Ovary (tissue), 9 donors: ENCODE measurements around the gene HAPLN2. TPM values are rescaled to one million over a fixed set of nuclear protein-coding genes. Genes with fewer than 3 reads are reported as not detected.

Source experiments
- DNase-seq, 5 donors: peaks; one replicate each; pipeline ENCODE4 v3.0.0-alpha.2; 2019 to 2020
- H3K27ac ChIP-seq, 2 donors: fragments of 200-600 bp; one replicate each; pipeline versions ENCODE4 v1.5.1 to v1.8.0; 2019 to 2022
- H3K27me3 ChIP-seq: fragments of 200-600 bp; one replicate; pipeline ENCODE4 v1.8.0; 2022
- H3K36me3 ChIP-seq: fragments of 200-600 bp; sonication (generic); one replicate; pipeline ENCODE4 v1.5.1; 2019
- H3K4me1 ChIP-seq: one replicate; pipeline ENCODE4 v1.8.1; 2013; ENCODE audit warnings: mild to moderate bottlenecking, moderate library complexity; ENCODE audit not compliant: insufficient read depth
- H3K4me3 ChIP-seq: fragments of 200-600 bp; sonication (generic); one replicate; pipeline ENCODE4 v1.5.1; 2017
- H3K9me3 ChIP-seq, 2 donors: fragments of 200-600 bp in 1 of 2; sonication (generic) in 1 of 2; one replicate each; pipeline versions ENCODE4 v1.5.1 to v1.8.1; 2013 to 2019; ENCODE audit warnings: mild to moderate bottlenecking in 1 of 2, moderate library complexity in 1 of 2
- EP300 ChIP-seq: sonication (generic); formaldehyde crosslinking; IDR thresholded peaks from one replicate; pipeline ENCODE4 v1.6.1; 2017; ENCODE audit warnings: antibody characterized with exemption
- POLR2A ChIP-seq: fragments of 450-650 bp; IDR thresholded peaks from one replicate; pipeline ENCODE4 v1.6.1; 2017; ENCODE audit warnings: antibody characterized with exemption, mild to moderate bottlenecking, moderate library complexity
- WGBS, 3 donors: extraction: QIAGEN DNeasy Blood & Tissue Kit in 1 of 3; methylation state at CpG; one replicate each; pipeline versions ENCODE4 v1.1.5 to v1.1.7; 2013 to 2017; 5-methylcytosine and 5-hydroxymethylcytosine counted together
- intact Hi-C, 4 donors: fragments of 100-400 bp; cut with DNase I; formaldehyde crosslinking; loops; one replicate each; pipeline versions ENCODE4 v1.11.0 to v1.15.1; 2022 to 2023
- polyA plus RNA-seq, 2 donors: library from polyadenylated mRNA; stranded (reverse); fragments of 200-250 nt in 1 of 2; fragments of 350-450 nt in 1 of 2; fragmentation: Illumina TruSeq in 1 of 2; extraction: RNeasy Lipid Tissue Mini Kit (QIAGEN cat#74804) in 1 of 2; gene quantifications; one replicate each; pipeline ENCODE4 v1.2.3, GENCODE V29; 2013 to 2014
- total RNA-seq, 7 donors: library from RNA; depleted of rRNA in 2 of 7; stranded (reverse); fragments of >200 nt in 2 of 7; fragmentation: NEBNext Ultra II Directional in 3 of 7; extraction: Animal tissue kit (Norgen Biotek cat#: 25700) in 3 of 7; gene quantifications; one replicate each; pipeline versions ENCODE4 v1.1.0 to v1.2.4, GENCODE V29; 2016 to 2023
- TF ChIP-seq, protein P1 (sequence below), 3 donors: fragments of 450-650 bp in 2 of 3; fragments of 200-600 bp in 1 of 3; IDR thresholded peaks; one replicate each; pipeline versions ENCODE4 v1.5.1 to v1.8.0; 2016 to 2022; ENCODE audit warnings: antibody characterized with exemption in 3 of 3, mild to moderate bottlenecking in 1 of 3
- donor health status: DM: no; HTN: no; CAD: no; lungs with moderate emphysema.
- donor health status: DM: no; HTN: no; CAD: no.
- donor health status: Bipolar disorder and iron deficiency.
- donor health status: DM: yes; HTN: yes; CAD: no.
- donor health status: DM: no; HTN: no; CAD: no.
- donor health status: DM: yes; HTN: yes; CAD: no.

Gene HAPLN2
- total and polyA plus RNA-seq, 9 donors, result 0.30 to 1.9 (median 1.2) TPM; not detected in 1

DNA sequence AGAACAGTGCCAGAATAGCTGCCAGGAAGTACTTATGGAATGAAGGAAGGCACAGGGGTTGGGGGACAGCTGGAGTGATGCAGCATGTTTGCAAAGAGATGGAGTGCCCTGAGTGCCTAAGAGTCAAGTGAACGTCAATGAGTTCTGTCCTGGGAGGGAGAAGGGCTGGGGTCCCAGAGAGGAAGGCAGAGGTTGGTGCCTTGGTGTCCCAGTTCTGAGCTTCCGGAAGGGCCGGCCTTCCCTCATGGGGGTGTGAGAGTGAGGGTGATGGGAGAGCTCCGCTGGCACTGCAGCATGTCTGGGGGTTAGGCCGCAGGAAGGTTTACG, 40.4 kb downstream of the HAPLN2 start:
- peak in 1 of 5 donors; percentile 33 for DNase-seq
- TF ChIP-seq, protein P1, sequence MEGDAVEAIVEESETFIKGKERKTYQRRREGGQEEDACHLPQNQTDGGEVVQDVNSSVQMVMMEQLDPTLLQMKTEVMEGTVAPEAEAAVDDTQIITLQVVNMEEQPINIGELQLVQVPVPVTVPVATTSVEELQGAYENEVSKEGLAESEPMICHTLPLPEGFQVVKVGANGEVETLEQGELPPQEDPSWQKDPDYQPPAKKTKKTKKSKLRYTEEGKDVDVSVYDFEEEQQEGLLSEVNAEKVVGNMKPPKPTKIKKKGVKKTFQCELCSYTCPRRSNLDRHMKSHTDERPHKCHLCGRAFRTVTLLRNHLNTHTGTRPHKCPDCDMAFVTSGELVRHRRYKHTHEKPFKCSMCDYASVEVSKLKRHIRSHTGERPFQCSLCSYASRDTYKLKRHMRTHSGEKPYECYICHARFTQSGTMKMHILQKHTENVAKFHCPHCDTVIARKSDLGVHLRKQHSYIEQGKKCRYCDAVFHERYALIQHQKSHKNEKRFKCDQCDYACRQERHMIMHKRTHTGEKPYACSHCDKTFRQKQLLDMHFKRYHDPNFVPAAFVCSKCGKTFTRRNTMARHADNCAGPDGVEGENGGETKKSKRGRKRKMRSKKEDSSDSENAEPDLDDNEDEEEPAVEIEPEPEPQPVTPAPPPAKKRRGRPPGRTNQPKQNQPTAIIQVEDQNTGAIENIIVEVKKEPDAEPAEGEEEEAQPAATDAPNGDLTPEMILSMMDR (IDR thresholded peaks at IDR 0.05), result no peak
- TF ChIP-seq POLR2A (no peak), EP300 (no peak)
- no peaks in the 10 kb centered on the region for H3K27me3 ChIP-seq
- intact Hi-C loops, result loop anchor here in 2 of 4 donors (5.0 to 10.0 kb wide), 2 partner anchors 75 to 202 kb away; no protein-coding TSS in a partner anchor
- H3K4me3 ChIP-seq, result no peak overlapping the region
- WGBS, 3 donors, result 14 to 15% (median 15%) methylated on average over 6 of the region's 6 CpGs
- H3K9me3 ChIP-seq, result no peaks in the 10 kb centered on the region
- H3K36me3 ChIP-seq, result no peaks in the 10 kb centered on the region
- H3K27ac ChIP-seq, result no peak overlapping the region
- H3K4me1 ChIP-seq, result no peaks in the 10 kb centered on the region

DNA sequence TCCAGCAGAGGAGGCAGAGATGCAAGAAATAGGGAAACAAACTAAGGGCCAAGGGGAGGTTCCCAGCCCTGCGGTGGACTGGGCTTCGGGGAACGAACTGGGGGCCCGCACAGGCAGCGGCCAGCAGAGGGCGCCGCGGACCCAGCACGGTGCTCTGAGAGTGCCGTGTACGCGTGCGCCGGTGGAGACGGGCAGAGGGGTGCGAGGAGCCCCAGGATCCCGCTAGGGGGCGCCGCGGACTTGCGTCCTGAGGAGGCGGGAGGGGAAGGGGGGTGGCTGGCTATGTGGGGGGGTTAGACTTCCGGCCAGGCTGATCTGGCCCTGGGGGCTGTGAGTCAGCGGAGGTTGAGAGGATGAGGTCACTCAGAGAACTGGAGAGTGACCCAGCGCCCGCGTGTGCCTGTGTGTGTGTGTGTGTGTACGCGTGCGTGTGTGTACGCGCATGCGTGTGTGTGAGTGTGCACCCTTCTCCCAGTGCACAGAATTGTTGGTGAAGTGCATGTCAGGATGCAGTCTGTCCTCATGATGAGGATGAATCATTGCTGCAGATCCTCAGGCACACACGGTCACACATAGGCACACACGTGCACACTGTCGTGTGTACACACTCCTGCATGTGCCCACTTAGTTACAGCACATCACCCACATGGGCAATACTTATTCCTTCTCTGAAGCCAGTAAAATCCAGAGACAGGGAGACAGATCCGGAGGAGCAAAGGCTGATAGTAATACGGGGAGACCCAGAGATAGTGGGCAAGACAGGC, 41.0 kb downstream of the HAPLN2 start:
- no peaks in the 10 kb centered on the region for H3K27me3 ChIP-seq
- no peaks in the 10 kb centered on the region for H3K4me1 ChIP-seq
- no peaks in the 10 kb centered on the region for H3K36me3 ChIP-seq
- no peak overlapping the region for H3K4me3 ChIP-seq
- peak overlapping the region; percentile 22 to 52 for H3K27ac ChIP-seq
- WGBS, 3 donors, result 5 to 8% (median 5%) methylated on average over 38 of the region's 38 CpGs
- intact Hi-C loops, result loop anchor here in 2 of 4 donors (2.0 to 10.0 kb wide), 3 partner anchors 15 to 203 kb away; no protein-coding TSS in a partner anchor
- peak; percentile 97 to 98 (median 97) for DNase-seq
- TF ChIP-seq POLR2A, result peak; percentile 10
- TF ChIP-seq EP300, result no peak
- TF ChIP-seq, protein P1 (IDR thresholded peaks at IDR 0.05), result peak; percentile 88 to 97 (median 97)
- H3K9me3 ChIP-seq, result no peaks in the 10 kb centered on the region

DNA sequence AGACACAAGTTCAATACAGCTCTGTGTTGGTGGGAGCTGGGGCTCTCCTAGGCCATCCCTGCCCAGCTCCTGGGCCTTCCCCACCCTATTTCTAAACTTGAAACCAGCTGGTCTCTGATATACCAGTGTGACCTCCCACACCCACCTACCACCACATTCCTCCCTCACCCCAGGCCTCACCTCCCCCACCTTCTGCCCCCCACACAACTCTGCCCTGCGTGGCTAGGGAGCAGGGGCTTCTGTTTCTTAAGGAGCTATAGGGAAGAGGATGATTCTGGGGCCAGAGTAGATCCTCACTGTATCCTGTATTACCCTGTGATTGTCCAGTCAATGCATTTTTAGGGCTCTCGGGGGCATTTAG, 41.5 kb downstream of the HAPLN2 start:
- no peaks in the 10 kb centered on the region for H3K36me3 ChIP-seq
- WGBS, 3 donors, result 66 to 77% (median 75%) methylated on average over 2 of the region's 2 CpGs
- intact Hi-C loops, result loop anchor here in 1 of 4 donors (2.0 kb wide), 1 partner anchor 14 kb away; no protein-coding TSS in a partner anchor
- H3K27ac ChIP-seq, result peak overlapping the region; percentile 22 to 52
- no peaks in the 10 kb centered on the region for H3K4me1 ChIP-seq
- H3K9me3 ChIP-seq, result no peaks in the 10 kb centered on the region
- no peak for TF ChIP-seq POLR2A
- TF ChIP-seq, protein P1 (IDR thresholded peaks at IDR 0.05), result no peak
- no peak for TF ChIP-seq EP300
- no peak overlapping the region for H3K4me3 ChIP-seq
- DNase-seq, result no peak
- H3K27me3 ChIP-seq, result no peaks in the 10 kb centered on the region

DNA sequence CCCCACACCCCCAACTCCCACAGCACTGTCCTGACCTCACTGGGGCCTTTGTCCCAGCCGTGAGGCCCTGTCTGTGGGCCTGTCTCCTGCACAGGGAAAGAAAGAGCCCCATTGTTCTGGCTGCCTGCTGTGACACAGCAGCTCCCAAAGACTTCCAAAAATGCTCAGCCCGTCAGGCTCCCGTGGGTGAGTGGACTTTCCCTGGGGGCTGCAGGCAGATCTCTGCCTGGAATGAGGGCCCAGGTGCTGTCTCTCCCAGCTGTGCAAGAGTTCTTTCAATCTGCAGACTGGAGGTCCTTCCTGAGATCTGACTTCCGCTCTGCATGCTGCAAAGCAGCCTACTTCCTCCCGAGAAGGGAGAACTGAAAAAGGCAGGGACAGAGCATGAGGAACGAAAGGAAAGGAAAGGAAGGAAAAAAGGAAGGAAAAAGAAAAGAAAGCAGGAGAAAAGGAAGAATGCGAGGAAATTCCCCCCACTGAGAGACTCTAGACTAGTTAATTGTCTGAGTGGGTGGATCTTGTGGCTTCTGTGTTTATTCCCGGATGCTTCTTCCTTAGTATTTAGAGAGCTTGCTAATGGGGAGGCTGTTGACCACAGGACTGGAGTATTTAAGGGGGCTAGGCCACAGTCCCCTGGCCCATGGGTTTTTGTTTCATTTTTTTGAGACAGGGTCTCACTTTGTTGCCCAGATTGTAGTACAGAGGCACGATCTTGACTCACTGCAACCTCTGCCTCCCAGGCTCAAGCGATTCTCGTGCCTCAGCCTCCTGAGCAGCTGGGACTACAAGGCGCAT, 43.0 kb downstream of the HAPLN2 start:
- no peaks in the 10 kb centered on the region for H3K36me3 ChIP-seq
- TF ChIP-seq EP300 (no peak), POLR2A (no peak)
- TF ChIP-seq, protein P1 (IDR thresholded peaks at IDR 0.05), result no peak
- H3K9me3 ChIP-seq, result no peaks in the 10 kb centered on the region
- no peaks in the 10 kb centered on the region for H3K27me3 ChIP-seq
- intact Hi-C loops, result no loop called here
- H3K27ac ChIP-seq, result peak overlapping the region in 1 of 2 donors; percentile 22
- no peak overlapping the region for H3K4me3 ChIP-seq
- H3K4me1 ChIP-seq, result no peaks in the 10 kb centered on the region
- WGBS, 3 donors, result 64 to 68% (median 66%) methylated on average over 12 of the region's 12 CpGs
- no peak for DNase-seq
